Muscle of leg (tissue), 11 donors: ENCODE data around the gene DHRS11. TPM values are rescaled to one million over a fixed set of nuclear protein-coding genes. Genes with fewer than 3 reads are reported as not detected.

Source experiments
- DNase-seq: peaks from one replicate; pipeline ENCODE4 v3.0.0; 2013
- H3K27ac ChIP-seq: one replicate; pipeline ENCODE4 v1.5.1; 2013; ENCODE audit warnings: mild to moderate bottlenecking, low read length, control low read depth
- H3K27me3 ChIP-seq: one replicate; pipeline ENCODE4 v1.6.1; 2013; ENCODE audit warnings: low read length; ENCODE audit not compliant: control insufficient read depth, insufficient read depth
- H3K36me3 ChIP-seq: one replicate; pipeline ENCODE4 v1.6.1; 2013; ENCODE audit warnings: low read length; ENCODE audit not compliant: control insufficient read depth, insufficient read depth
- H3K4me1 ChIP-seq: one replicate; pipeline ENCODE4 v1.6.1; 2013; ENCODE audit warnings: low read length; ENCODE audit not compliant: control insufficient read depth, insufficient read depth
- H3K4me3 ChIP-seq: one replicate; pipeline ENCODE4 v1.5.1; 2013; ENCODE audit warnings: low read length, control low read depth
- H3K9me3 ChIP-seq: replicated peaks from 2 replicates; pipeline ENCODE4 v1.6.1; 2013; ENCODE audit warnings: low read depth, low read length; ENCODE audit not compliant: control insufficient read depth
- WGBS: methylation state at CpG from one replicate; pipeline ENCODE4 v1.1.5; 2013; ENCODE audit warnings: missing lambda C conversion rate; ENCODE audit not compliant: insufficient coverage; 5-methylcytosine and 5-hydroxymethylcytosine counted together
- polyA plus RNA-seq, 8 donors: library from polyadenylated mRNA; unstranded; fragments of 120-200 nt; gene quantifications; one replicate each; pipeline versions ENCODE4 v1.2.1 to v1.2.3, GENCODE V29; 2013; ENCODE audit warnings: inconsistent platforms in 1 of 8, low replicate concordance in 1 of 8; ENCODE audit not compliant: insufficient read length in 8 of 8, insufficient read depth in 1 of 8
- total RNA-seq: library from RNA; stranded (reverse); fragments of 120-200 nt; gene quantifications from one replicate; pipeline ENCODE4 v1.2.4, GENCODE V29; 2013

DHRS11 gene
- total and polyA plus RNA-seq, 9 donors = 4.5 to 22.8 (median 6.8) TPM

GRCh38 chr17:36592316-36592715, 637 bp downstream of the DHRS11 start:
- H3K4me1 ChIP-seq = peaks cover 22% of the 10 kb centered on the region
- peaks cover 2% of the 10 kb centered on the region for H3K27me3 ChIP-seq
- WGBS = no CpG with 5 or more reads among the region's 20 CpGs
- peak overlapping the region; percentile 53 for H3K4me3 ChIP-seq
- no peak overlapping the region for H3K27ac ChIP-seq
- peaks cover 18% of the 10 kb centered on the region for H3K36me3 ChIP-seq
- peak; percentile 22 for DNase-seq
- no peaks in the 10 kb centered on the region for H3K9me3 ChIP-seq

- Histone ChIP-seq H3K4me1 (peaks cover 22% of the 10 kb centered on the region), H3K4me3 (peak overlapping the region; percentile 53), H3K36me3 (peaks cover 13% of the 10 kb centered on the region), H3K27ac (no peak overlapping the region), H3K27me3 (peaks cover 2% of the 10 kb centered on the region), H3K9me3 (no peaks in the 10 kb centered on the region)
- 0% methylated on average over 1 of the region's 4 CpGs for WGBS
- no peak for DNase-seq
Measured at GRCh38 chr17:36592716-36593321, 1.1 kb downstream of the DHRS11 start.

GRCh38 chr17:36593656-36594316, 2.1 kb downstream of the DHRS11 start:
- Histone ChIP-seq H3K27me3 (peaks cover 2% of the 10 kb centered on the region), H3K27ac (no peak overlapping the region), H3K36me3 (peaks cover 7% of the 10 kb centered on the region), H3K9me3 (no peaks in the 10 kb centered on the region), H3K4me3 (no peak overlapping the region), H3K4me1 (peaks cover 22% of the 10 kb centered on the region)
- no peak for DNase-seq
- 100% methylated on average over 1 of the region's 8 CpGs for WGBS

GRCh38 chr17:36594626-36595401, 3.1 kb downstream of the DHRS11 start:
- peaks cover 3% of the 10 kb centered on the region for H3K36me3 ChIP-seq
- no peak overlapping the region for H3K4me3 ChIP-seq
- no peak overlapping the region for H3K27ac ChIP-seq
- H3K9me3 ChIP-seq = no peaks in the 10 kb centered on the region
- H3K27me3 ChIP-seq = peaks cover 2% of the 10 kb centered on the region
- H3K4me1 ChIP-seq = peaks cover 22% of the 10 kb centered on the region
- 86% methylated on average over 9 of the region's 13 CpGs for WGBS
- no peak for DNase-seq

- Histone ChIP-seq H3K27me3 (peaks cover 2% of the 10 kb centered on the region), H3K9me3 (no peaks in the 10 kb centered on the region), H3K4me1 (peaks cover 31% of the 10 kb centered on the region), H3K27ac (no peak overlapping the region), H3K4me3 (no peak overlapping the region), H3K36me3 (no peaks in the 10 kb centered on the region)
- DNase-seq = no peak
- 88% methylated on average over 3 of the region's 6 CpGs for WGBS
Measured at GRCh38 chr17:36597226-36597625, 5.5 kb downstream of the DHRS11 start.

- 72% methylated on average over 8 of the region's 11 CpGs for WGBS
- no peaks in the 10 kb centered on the region for H3K36me3 ChIP-seq
- H3K9me3 ChIP-seq = no peaks in the 10 kb centered on the region
- no peaks in the 10 kb centered on the region for H3K27me3 ChIP-seq
- H3K4me3 ChIP-seq = no peak overlapping the region
- no peak for DNase-seq
- H3K27ac ChIP-seq = no peak overlapping the region
- H3K4me1 ChIP-seq = peaks cover 29% of the 10 kb centered on the region
Measured at GRCh38 chr17:36597866-36598777, 6.4 kb downstream of the DHRS11 start.

GRCh38 chr17:36598951-36599401, 7.3 kb downstream of the DHRS11 start:
- Histone ChIP-seq H3K27ac (no peak overlapping the region), H3K4me1 (peaks cover 22% of the 10 kb centered on the region), H3K27me3 (no peaks in the 10 kb centered on the region), H3K4me3 (no peak overlapping the region), H3K9me3 (no peaks in the 10 kb centered on the region), H3K36me3 (no peaks in the 10 kb centered on the region)
- WGBS = 92% methylated on average over 12 of the region's 13 CpGs
- no peak for DNase-seq

- Histone ChIP-seq H3K27ac (no peak overlapping the region), H3K4me3 (no peak overlapping the region), H3K36me3 (no peaks in the 10 kb centered on the region), H3K4me1 (peaks cover 21% of the 10 kb centered on the region), H3K27me3 (no peaks in the 10 kb centered on the region), H3K9me3 (no peaks in the 10 kb centered on the region)
- 92% methylated on average over 6 of the region's 11 CpGs for WGBS
- no peak for DNase-seq
Measured at GRCh38 chr17:36599546-36600250, 8.0 kb downstream of the DHRS11 start.

- no peaks in the 10 kb centered on the region for H3K36me3 ChIP-seq
- H3K9me3 ChIP-seq = no peaks in the 10 kb centered on the region
- H3K27me3 ChIP-seq = no peaks in the 10 kb centered on the region
- no peak for DNase-seq
- H3K27ac ChIP-seq = no peak overlapping the region
- 42% methylated on average over 3 of the region's 3 CpGs for WGBS
- no peak overlapping the region for H3K4me3 ChIP-seq
- peaks cover 21% of the 10 kb centered on the region for H3K4me1 ChIP-seq
Measured at GRCh38 chr17:36600465-36600864, 8.8 kb downstream of the DHRS11 start.
